Measurements from ENCODE around the gene JADE1.

JADE1 gene

GRCh38 chr4:128868758-128869157, 59.3 kb downstream of the JADE1 start:
- no peak overlapping the region for H4K91ac ChIP-seq (ENCODE audit: low read length)
- H3K27ac ChIP-seq (ENCODE audit: low read length, poor library complexity, severe bottlenecking) = no peak overlapping the region

DNA sequence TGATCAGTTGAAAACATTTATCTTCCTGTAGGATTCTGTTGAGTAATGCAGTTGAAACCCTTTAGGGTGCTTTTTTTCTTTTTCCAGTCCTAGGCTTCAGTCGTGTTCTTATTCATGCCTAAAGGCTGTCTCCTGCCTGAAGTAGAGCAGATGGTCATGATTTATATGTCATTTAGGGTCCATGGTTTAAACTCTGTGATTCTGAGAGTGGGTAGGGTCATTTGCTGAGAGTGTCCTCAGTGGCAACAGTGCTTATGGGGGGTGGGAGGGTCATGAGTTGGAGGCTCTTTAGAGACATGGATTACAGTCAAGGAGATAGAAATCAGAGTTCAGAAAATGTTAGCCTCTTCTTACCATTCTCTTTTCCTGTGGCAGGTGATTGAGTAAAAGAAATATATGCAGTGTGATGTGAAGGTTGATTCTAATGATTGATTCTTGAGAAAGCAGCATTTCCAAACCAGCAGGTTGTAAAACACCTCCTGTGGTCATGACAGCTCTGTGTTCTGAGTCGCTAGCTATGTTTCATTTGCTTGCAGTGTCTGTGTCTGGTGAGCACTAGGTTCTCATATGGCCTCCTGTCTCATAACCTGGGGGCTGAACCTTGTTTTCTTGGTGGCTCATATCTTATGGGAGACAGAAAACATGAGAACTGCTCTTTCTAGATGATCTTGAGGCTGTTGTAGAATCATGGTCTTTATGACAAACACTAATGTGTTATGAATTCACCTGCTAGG, 60.4 kb downstream of the JADE1 start:
- WGBS = 53% methylated on average over 2 of the region's 2 CpGs

More at GRCh38 chr4:128868758-128869157, 59.3 kb downstream of the JADE1 start:
- Histone ChIP-seq H3K4ac (ENCODE audit: low read depth in 1 of 2, low read length in 2 of 2) (no peak overlapping the region), H3K4me1 (ENCODE audit: control insufficient read depth, insufficient read depth, low read depth, low read length) (peaks cover 2% of the 10 kb centered on the region), H3K27me3 (ENCODE audit: control insufficient read depth in 1 of 2, insufficient read depth in 1 of 2, low read length in 2 of 2) (no peaks in the 10 kb centered on the region), H2BK12ac (ENCODE audit: low read length in 2 of 2) (no peak overlapping the region), H3K4me2 (ENCODE audit: low read length, poor library complexity, severe bottlenecking) (no peak overlapping the region), H3K79me1 (replicated peaks; ENCODE audit: low read length, poor library complexity, severe bottlenecking) (peaks cover 37% of the 10 kb centered on the region), H4K8ac (ENCODE audit: low read length) (no peak overlapping the region), H2BK15ac (ENCODE audit: low read depth, poor library complexity, severe bottlenecking) (no peak overlapping the region), H2AK5ac (ENCODE audit: low read length, severe bottlenecking) (no peak overlapping the region), H2BK5ac (ENCODE audit: low read depth, low read length, poor library complexity, severe bottlenecking) (no peak overlapping the region), H2AFZ (ENCODE audit: low read depth, low read length) (no peak overlapping the region), H3K36me3 (ENCODE audit: control insufficient read depth in 1 of 2, insufficient read depth in 2 of 2, low read depth in 1 of 2, low read length in 2 of 2) (peaks cover 32 to 93% of the 10 kb centered on the region in 2 experiments), H3K14ac (ENCODE audit: low read length in 2 of 2) (no peak overlapping the region), H3K9me3 (ENCODE audit: control insufficient read depth, low read length) (no peaks in the 10 kb centered on the region), H3K23ac (ENCODE audit: low read length in 2 of 2) (no peak overlapping the region), H3K4me3 (ENCODE audit: insufficient read depth in 1 of 2, low read depth in 1 of 2, low read length in 2 of 2) (no peak overlapping the region), H3K9ac (ENCODE audit: low read length) (no peak overlapping the region), H3K18ac (ENCODE audit: low read depth in 1 of 2, low read length in 2 of 2) (no peak overlapping the region), H2BK120ac (ENCODE audit: low read depth, low read length) (no peak overlapping the region)
- 94% methylated on average over 3 of the region's 3 CpGs for WGBS
- no peak for DNase-seq

DNA sequence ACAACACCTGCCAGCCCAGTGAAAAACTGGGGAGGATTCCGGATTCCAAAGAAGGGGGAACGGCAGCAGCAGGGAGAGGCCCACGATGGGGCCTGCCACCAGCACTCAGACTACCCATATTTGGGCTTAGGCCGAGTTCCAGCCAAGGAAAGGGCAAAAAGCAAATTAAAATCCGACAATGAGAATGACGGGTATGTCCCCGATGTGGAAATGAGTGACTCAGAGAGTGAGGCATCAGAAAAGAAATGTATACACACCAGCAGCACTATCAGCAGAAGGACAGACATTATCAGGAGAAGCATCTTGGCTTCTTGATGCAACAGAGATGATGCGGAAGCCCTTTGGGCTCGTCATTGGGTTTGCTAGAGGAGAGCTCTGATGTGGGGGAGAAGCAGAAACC, 62.4 kb downstream of the JADE1 start:
- Histone ChIP-seq H3K9ac (ENCODE audit: low read length) (no peak overlapping the region), H3K4me3 (ENCODE audit: insufficient read depth in 1 of 2, low read depth in 1 of 2, low read length in 2 of 2) (no peak overlapping the region), H4K91ac (ENCODE audit: low read length) (peak overlapping the region; percentile 62), H3K14ac (ENCODE audit: low read length in 2 of 2) (no peak overlapping the region), H2BK12ac (ENCODE audit: low read length in 2 of 2) (no peak overlapping the region), H2AFZ (ENCODE audit: low read depth, low read length) (no peak overlapping the region), H3K4ac (ENCODE audit: low read depth in 1 of 2, low read length in 2 of 2) (no peak overlapping the region), H2AK5ac (ENCODE audit: low read length, severe bottlenecking) (no peak overlapping the region), H3K27me3 (ENCODE audit: control insufficient read depth in 1 of 2, insufficient read depth in 1 of 2, low read length in 2 of 2) (no peaks in the 10 kb centered on the region), H2BK15ac (ENCODE audit: low read depth, poor library complexity, severe bottlenecking) (no peak overlapping the region), H3K4me1 (ENCODE audit: control insufficient read depth, insufficient read depth, low read depth, low read length) (peaks cover 2% of the 10 kb centered on the region), H4K8ac (ENCODE audit: low read length) (no peak overlapping the region), H3K4me2 (ENCODE audit: low read length, poor library complexity, severe bottlenecking) (no peak overlapping the region), H2BK120ac (ENCODE audit: low read depth, low read length) (no peak overlapping the region), H3K9me3 (ENCODE audit: control insufficient read depth, low read length) (no peaks in the 10 kb centered on the region), H3K36me3 (ENCODE audit: control insufficient read depth in 1 of 2, insufficient read depth in 2 of 2, low read depth in 1 of 2, low read length in 2 of 2) (peaks cover 22 to 89% of the 10 kb centered on the region in 2 experiments), H3K79me1 (replicated peaks; ENCODE audit: low read length, poor library complexity, severe bottlenecking) (peaks cover 28% of the 10 kb centered on the region), H3K18ac (ENCODE audit: low read depth in 1 of 2, low read length in 2 of 2) (peak overlapping the region; percentile 16 to 84), H3K23ac (ENCODE audit: low read length in 2 of 2) (no peak overlapping the region), H2BK5ac (ENCODE audit: low read depth, low read length, poor library complexity, severe bottlenecking) (no peak overlapping the region), H3K27ac (ENCODE audit: low read length, poor library complexity, severe bottlenecking) (peak overlapping the region; percentile 43)
- DNase-seq = peak; percentile 98
- WGBS = 34% methylated on average over 7 of the region's 9 CpGs

More for the DNA sequence above, 60.4 kb downstream of the JADE1 start:
- Histone ChIP-seq H3K36me3 (ENCODE audit: control insufficient read depth in 1 of 2, insufficient read depth in 2 of 2, low read depth in 1 of 2, low read length in 2 of 2) (peaks cover 29 to 95% of the 10 kb centered on the region in 2 experiments), H2BK120ac (ENCODE audit: low read depth, low read length) (no peak overlapping the region), H2AFZ (ENCODE audit: low read depth, low read length) (no peak overlapping the region), H4K91ac (ENCODE audit: low read length) (no peak overlapping the region), H3K4me1 (ENCODE audit: control insufficient read depth, insufficient read depth, low read depth, low read length) (peaks cover 2% of the 10 kb centered on the region), H3K4ac (ENCODE audit: low read depth in 1 of 2, low read length in 2 of 2) (peak overlapping the region in 1 of 2 experiments; percentile 33), H3K9me3 (ENCODE audit: control insufficient read depth, low read length) (no peaks in the 10 kb centered on the region), H3K4me3 (ENCODE audit: insufficient read depth in 1 of 2, low read depth in 1 of 2, low read length in 2 of 2) (no peak overlapping the region), H3K23ac (ENCODE audit: low read length in 2 of 2) (no peak overlapping the region), H3K4me2 (ENCODE audit: low read length, poor library complexity, severe bottlenecking) (no peak overlapping the region), H2AK5ac (ENCODE audit: low read length, severe bottlenecking) (no peak overlapping the region), H3K27me3 (ENCODE audit: control insufficient read depth in 1 of 2, insufficient read depth in 1 of 2, low read length in 2 of 2) (no peaks in the 10 kb centered on the region), H3K27ac (ENCODE audit: low read length, poor library complexity, severe bottlenecking) (no peak overlapping the region), H3K18ac (ENCODE audit: low read depth in 1 of 2, low read length in 2 of 2) (no peak overlapping the region), H3K14ac (ENCODE audit: low read length in 2 of 2) (no peak overlapping the region), H3K79me1 (replicated peaks; ENCODE audit: low read length, poor library complexity, severe bottlenecking) (peaks cover 35% of the 10 kb centered on the region), H2BK5ac (ENCODE audit: low read depth, low read length, poor library complexity, severe bottlenecking) (no peak overlapping the region), H3K9ac (ENCODE audit: low read length) (no peak overlapping the region), H4K8ac (ENCODE audit: low read length) (no peak overlapping the region), H2BK15ac (ENCODE audit: low read depth, poor library complexity, severe bottlenecking) (no peak overlapping the region), H2BK12ac (ENCODE audit: low read length in 2 of 2) (no peak overlapping the region)
- DNase-seq = peak; percentile 18

DNA sequence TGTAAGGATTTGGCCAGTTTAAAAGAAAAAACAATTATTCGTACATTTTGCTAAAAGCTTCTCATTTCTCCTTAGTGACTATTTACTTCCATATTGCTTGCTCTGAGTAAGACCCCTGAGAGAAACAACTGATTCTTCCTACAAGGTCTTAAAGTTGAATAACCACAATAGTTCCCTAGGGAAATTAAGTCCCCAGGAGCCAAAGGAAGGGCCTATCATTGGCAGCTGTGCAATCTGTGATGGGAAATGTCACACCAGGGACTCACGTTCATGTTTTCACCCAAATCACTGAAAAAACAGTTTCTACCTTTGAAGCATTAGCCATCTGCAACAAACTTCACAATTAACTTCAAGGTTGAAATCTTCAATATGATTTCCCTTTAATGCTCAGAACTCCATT, 66.7 kb downstream of the JADE1 start:
- H2BK12ac ChIP-seq (ENCODE audit: low read length in 2 of 2) = no peak overlapping the region
- H2AFZ ChIP-seq (ENCODE audit: low read depth, low read length) = no peak overlapping the region
- H3K14ac ChIP-seq (ENCODE audit: low read length in 2 of 2) = no peak overlapping the region
- H2BK15ac ChIP-seq (ENCODE audit: low read depth, poor library complexity, severe bottlenecking) = no peak overlapping the region
- H3K18ac ChIP-seq (ENCODE audit: low read depth in 1 of 2, low read length in 2 of 2) = no peak overlapping the region
- H3K4me3 ChIP-seq (ENCODE audit: insufficient read depth in 1 of 2, low read depth in 1 of 2, low read length in 2 of 2) = no peak overlapping the region
- H2BK5ac ChIP-seq (ENCODE audit: low read depth, low read length, poor library complexity, severe bottlenecking) = no peak overlapping the region
- no peak overlapping the region for H3K23ac ChIP-seq (ENCODE audit: low read length in 2 of 2)
- H3K79me1 ChIP-seq (replicated peaks; ENCODE audit: low read length, poor library complexity, severe bottlenecking) = peaks cover 13% of the 10 kb centered on the region
- no peak overlapping the region for H3K27ac ChIP-seq (ENCODE audit: low read length, poor library complexity, severe bottlenecking)
- H3K9me3 ChIP-seq (ENCODE audit: control insufficient read depth, low read length) = no peaks in the 10 kb centered on the region
- WGBS = 89% methylated on average over 2 of the region's 2 CpGs
- no peak overlapping the region for H4K8ac ChIP-seq (ENCODE audit: low read length)
- H3K27me3 ChIP-seq (ENCODE audit: control insufficient read depth in 1 of 2, insufficient read depth in 1 of 2, low read length in 2 of 2) = no peaks in the 10 kb centered on the region
- peaks cover 2% of the 10 kb centered on the region for H3K4me1 ChIP-seq (ENCODE audit: control insufficient read depth, insufficient read depth, low read depth, low read length)
- H4K91ac ChIP-seq (ENCODE audit: low read length) = no peak overlapping the region
- peaks cover 13 to 48% of the 10 kb centered on the region in 2 experiments for H3K36me3 ChIP-seq (ENCODE audit: control insufficient read depth in 1 of 2, insufficient read depth in 2 of 2, low read depth in 1 of 2, low read length in 2 of 2)
- DNase-seq = no peak
- H2BK120ac ChIP-seq (ENCODE audit: low read depth, low read length) = no peak overlapping the region
- H3K4me2 ChIP-seq (ENCODE audit: low read length, poor library complexity, severe bottlenecking) = no peak overlapping the region
- H2AK5ac ChIP-seq (ENCODE audit: low read length, severe bottlenecking) = no peak overlapping the region
- no peak overlapping the region for H3K9ac ChIP-seq (ENCODE audit: low read length)
- no peak overlapping the region for H3K4ac ChIP-seq (ENCODE audit: low read depth in 1 of 2, low read length in 2 of 2)
